ENCODE results near the gene S100A8.

The S100A8 gene

DNA sequence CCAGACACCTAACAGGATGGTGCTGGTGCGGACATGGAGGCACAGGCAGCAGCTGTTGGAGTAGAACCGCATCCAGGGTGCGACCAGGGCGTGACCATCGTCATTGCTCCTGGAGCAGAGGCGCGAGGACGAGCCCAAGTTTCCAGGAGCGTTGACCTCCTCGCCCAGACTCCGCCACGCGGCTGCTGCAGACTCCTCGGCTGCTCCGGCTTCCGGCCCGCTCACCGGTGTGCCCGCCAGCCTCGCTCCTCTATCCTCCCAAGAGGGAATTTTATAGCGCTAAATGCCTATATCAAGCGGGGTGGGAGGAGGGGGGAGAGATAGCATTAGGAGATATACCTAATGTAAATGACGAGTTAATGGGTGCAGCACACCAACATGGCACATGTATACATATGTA is 10.2 kb downstream of the S100A8 start:
- Histone ChIP-seq H2AFZ (ENCODE audit: low read depth, low read length, severe bottlenecking) (no peak overlapping the region), H3K27ac (ENCODE audit: low read depth, low read length) (no peak overlapping the region), H3K4me2 (ENCODE audit: low read depth, low read length, poor library complexity, severe bottlenecking) (no peak overlapping the region), H3K27me3 (ENCODE audit: low read length) (no peaks in the 10 kb centered on the region), H3K9me3 (ENCODE audit: insufficient read depth, low read length) (peaks cover 4% of the 10 kb centered on the region; the same call in 1 of the 2 replicates), H3F3A (ENCODE audit: insufficient read depth) (no peaks in the 10 kb centered on the region), H3K36me3 (ENCODE audit: low read length) (no peaks in the 10 kb centered on the region), H3K9me2 (replicated peaks; ENCODE audit: insufficient read depth, low read length) (no peaks in the 10 kb centered on the region), H3K4me3 (ENCODE audit: insufficient read depth, low read length, poor library complexity, severe bottlenecking) (no peak overlapping the region), H3K9ac (ENCODE audit: low read length) (no peak overlapping the region), H4K20me1 (ENCODE audit: low read depth, low read length) (no peaks in the 10 kb centered on the region), H3K79me2 (ENCODE audit: insufficient read depth, low read length) (no peaks in the 10 kb centered on the region)
- TF ChIP-seq EZH2phosphoT487 (conservative IDR thresholded peaks at IDR 0.05; ENCODE audit: low read length) (no peak), CTCF (IDR thresholded peaks at IDR 0.05; ENCODE audit: insufficient read depth, low read length, poor library complexity, severe bottlenecking) (no peak)

- H3K4me2 ChIP-seq (ENCODE audit: low read depth, low read length, poor library complexity, severe bottlenecking) = no peak overlapping the region
- peaks cover 4% of the 10 kb centered on the region; the same call in 1 of the 2 replicates for H3K9me3 ChIP-seq (ENCODE audit: insufficient read depth, low read length)
- H3K27me3 ChIP-seq (ENCODE audit: low read length) = no peaks in the 10 kb centered on the region
- TF ChIP-seq EZH2phosphoT487 (conservative IDR thresholded peaks at IDR 0.05; ENCODE audit: low read length) (no peak), CTCF (IDR thresholded peaks at IDR 0.05; ENCODE audit: insufficient read depth, low read length, poor library complexity, severe bottlenecking) (no peak)
- no peak overlapping the region for H3K4me3 ChIP-seq (ENCODE audit: insufficient read depth, low read length, poor library complexity, severe bottlenecking)
- H3K79me2 ChIP-seq (ENCODE audit: insufficient read depth, low read length) = no peaks in the 10 kb centered on the region
- H3K9me2 ChIP-seq (replicated peaks; ENCODE audit: insufficient read depth, low read length) = no peaks in the 10 kb centered on the region
- H2AFZ ChIP-seq (ENCODE audit: low read depth, low read length, severe bottlenecking) = no peak overlapping the region
- H3K36me3 ChIP-seq (ENCODE audit: low read length) = no peaks in the 10 kb centered on the region
- no peaks in the 10 kb centered on the region for H4K20me1 ChIP-seq (ENCODE audit: low read depth, low read length)
- no peaks in the 10 kb centered on the region for H3F3A ChIP-seq (ENCODE audit: insufficient read depth)
- H3K9ac ChIP-seq (ENCODE audit: low read length) = no peak overlapping the region
- no peak overlapping the region for H3K27ac ChIP-seq (ENCODE audit: low read depth, low read length)
Measured at GRCh38 chr1:153379591-153379990, 11.3 kb downstream of the S100A8 start.

- H2AFZ ChIP-seq (ENCODE audit: low read depth, low read length, severe bottlenecking) = no peak within 1 kb of the TSS
- H3F3A ChIP-seq (ENCODE audit: insufficient read depth) = no peaks in the 10 kb centered on the region
- no peaks in the 10 kb centered on the region for H3K79me2 ChIP-seq (ENCODE audit: insufficient read depth, low read length)
- no peaks in the 10 kb centered on the region for H4K20me1 ChIP-seq (ENCODE audit: low read depth, low read length)
- no peaks in the 10 kb centered on the region for H3K27me3 ChIP-seq (ENCODE audit: low read length)
- H3K4me2 ChIP-seq (ENCODE audit: low read depth, low read length, poor library complexity, severe bottlenecking) = no peak within 1 kb of the TSS
- TF ChIP-seq EZH2phosphoT487 (conservative IDR thresholded peaks at IDR 0.05; ENCODE audit: low read length) (no peak), CTCF (IDR thresholded peaks at IDR 0.05; ENCODE audit: insufficient read depth, low read length, poor library complexity, severe bottlenecking) (no peak)
- H3K9me3 ChIP-seq (ENCODE audit: insufficient read depth, low read length) = no peaks in the 10 kb centered on the region
- no peak within 1 kb of the TSS for H3K9ac ChIP-seq (ENCODE audit: low read length)
- no peak within 1 kb of the TSS for H3K4me3 ChIP-seq (ENCODE audit: insufficient read depth, low read length, poor library complexity, severe bottlenecking)
- no peak within 1 kb of the TSS for H3K27ac ChIP-seq (ENCODE audit: low read depth, low read length)
- H3K9me2 ChIP-seq (replicated peaks; ENCODE audit: insufficient read depth, low read length) = no peaks in the 10 kb centered on the region
- no peaks in the 10 kb centered on the region for H3K36me3 ChIP-seq (ENCODE audit: low read length)
Measured at GRCh38 chr1:153375511-153375910, 15.4 kb downstream of the S100A8 start, which contains the start of gene S100A12. S100A12 (minus strand) TSS chr1:153375621; CDS start chr1:153374592, 1,029 bp downstream.
